Fibroblast of lung (primary cell): ENCODE results near the gene WDR48. TPM values are rescaled to one million over a fixed set of nuclear protein-coding genes. Genes with fewer than 3 reads are reported as not detected.

Experiments used
- DNase-seq, 2 donors: peaks; one replicate each; pipeline versions ENCODE4 v3.0.0 to v3.0.0-alpha.2; 2010; ENCODE audit warnings: low read depth in 2 of 2
- H2AFZ ChIP-seq: 2 replicates; pipeline ENCODE4 v1.5.1; 2012; ENCODE audit warnings: low read length, control low read depth, inconsistent platforms
- H3K27ac ChIP-seq: 2 replicates; pipeline ENCODE4 v1.5.1; 2011; ENCODE audit warnings: low read length, control low read depth; ENCODE audit not compliant: insufficient read depth
- H3K27me3 ChIP-seq: 2 replicates; pipeline ENCODE4 v1.5.1; 2011; ENCODE audit warnings: mild to moderate bottlenecking, low read length; ENCODE audit not compliant: control insufficient read depth, insufficient read depth
- H3K36me3 ChIP-seq: 2 replicates; pipeline ENCODE4 v1.5.1; 2011; ENCODE audit warnings: low read length; ENCODE audit not compliant: control insufficient read depth, insufficient read depth
- H3K4me1 ChIP-seq: 2 replicates; pipeline ENCODE4 v1.5.1; 2011; ENCODE audit warnings: low read length; ENCODE audit not compliant: control insufficient read depth, insufficient read depth; ENCODE audit errors: extremely low read depth
- H3K4me2 ChIP-seq: 2 replicates; pipeline ENCODE4 v1.5.1; 2011; ENCODE audit warnings: low read length, control low read depth; ENCODE audit not compliant: insufficient read depth; ENCODE audit errors: extremely low read depth
- H3K4me3 ChIP-seq, 4 experiments: fragments of 200-600 bp in 1 of 4; sonication (generic) in 1 of 4; replicated peaks in 1 of 4; 2 replicates each; pipeline ENCODE4 v1.5.1; 2011 to 2016; ENCODE audit warnings: low read length in 4 of 4, low read depth in 3 of 4, mild to moderate bottlenecking in 3 of 4, control low read depth in 2 of 4, inconsistent platforms in 1 of 4, mixed read lengths in 1 of 4; ENCODE audit not compliant: insufficient read depth in 1 of 4; ENCODE audit errors: control extremely low read depth in 1 of 4
- H3K79me2 ChIP-seq: 2 replicates; pipeline ENCODE4 v1.5.1; 2012; ENCODE audit warnings: mild to moderate bottlenecking, low read length, inconsistent platforms; ENCODE audit not compliant: control insufficient read depth, insufficient read depth
- H3K9ac ChIP-seq: 2 replicates; pipeline ENCODE4 v1.5.1; 2011; ENCODE audit warnings: mild to moderate bottlenecking, low read length, control low read depth; ENCODE audit not compliant: insufficient read depth
- H3K9me3 ChIP-seq: 2 replicates; pipeline ENCODE4 v1.5.1; 2012; ENCODE audit warnings: low read depth, low read length; ENCODE audit not compliant: control insufficient read depth, insufficient read depth
- H4K20me1 ChIP-seq: 2 replicates; pipeline ENCODE4 v1.5.1; 2011; ENCODE audit warnings: low read length; ENCODE audit not compliant: control insufficient read depth, insufficient read depth; ENCODE audit errors: extremely low read depth
- CTCF ChIP-seq, 2 donors: IDR thresholded peaks in 1 of 2; conservative IDR thresholded peaks in 1 of 2; 1 replicate in 1 of 2; 2 replicates in 1 of 2; pipeline ENCODE4 v1.5.1; 2011 to 2012; ENCODE audit warnings: low read length in 2 of 2, control low read depth in 1 of 2, inconsistent platforms in 1 of 2, low read depth in 1 of 2, mild to moderate bottlenecking in 1 of 2
- EZH2 ChIP-seq: IDR thresholded peaks from 2 replicates; pipeline ENCODE4 v1.5.1; 2012; ENCODE audit warnings: low read length, control low read depth, mild to moderate bottlenecking; ENCODE audit errors: missing control alignments
- polyA plus RNA-seq, 2 donors: library from polyadenylated mRNA; depleted of rRNA in 1 of 2; stranded (reverse) in 1 of 2; unstranded in 1 of 2; fragments of >200 nt; gene quantifications; 2 replicates each; pipeline ENCODE4 v1.2.1, GENCODE V29; 2011 to 2012; ENCODE audit warnings: missing spikeins in 1 of 2
- total RNA-seq: library from RNA; depleted of rRNA; stranded (reverse); fragments of >200 nt; gene quantifications from 2 replicates; pipeline ENCODE4 v1.2.1, GENCODE V29; 2014

The WDR48 gene
- total and polyA plus RNA-seq, 2 donors (not counting 1 experiment from before 2014, with no cell fraction given): 35.1 to 44.9 TPM

- H3K9ac ChIP-seq: no peak overlapping the region
- no peak for TF ChIP-seq EZH2
- TF ChIP-seq CTCF (conservative IDR thresholded peaks at IDR 0.05 in 1 of 2, IDR thresholded peaks at IDR 0.05 in 1 of 2; ENCODE audit: low read depth in 1 of 2, low read length in 2 of 2): no peak
- H4K20me1 ChIP-seq: no peaks in the 10 kb centered on the region
- no peaks in the 10 kb centered on the region for H3K27me3 ChIP-seq
- H3K27ac ChIP-seq: no peak overlapping the region
- H3K36me3 ChIP-seq: peaks cover 17% of the 10 kb centered on the region
- H3K79me2 ChIP-seq: peaks cover 7% of the 10 kb centered on the region
- no peak overlapping the region for H3K4me3 ChIP-seq
- no peaks in the 10 kb centered on the region for H3K9me3 ChIP-seq
- H3K4me2 ChIP-seq: no peak overlapping the region
- H2AFZ ChIP-seq: no peak overlapping the region
- DNase-seq: no peak
- H3K4me1 ChIP-seq: no peaks in the 10 kb centered on the region
These were observed 87.6 kb downstream of the WDR48 start for GRCh38 chr3:39139442-39139841.

- H3K9ac ChIP-seq: no peak overlapping the region
- H3K27me3 ChIP-seq: no peaks in the 10 kb centered on the region
- no peak for TF ChIP-seq CTCF (conservative IDR thresholded peaks at IDR 0.05 in 1 of 2, IDR thresholded peaks at IDR 0.05 in 1 of 2; ENCODE audit: low read depth in 1 of 2, low read length in 2 of 2)
- no peak for TF ChIP-seq EZH2
- H3K4me2 ChIP-seq: no peak overlapping the region
- H3K4me3 ChIP-seq: no peak overlapping the region
- H3K36me3 ChIP-seq: peaks cover 22% of the 10 kb centered on the region
- peaks cover 7% of the 10 kb centered on the region for H3K79me2 ChIP-seq
- no peak overlapping the region for H2AFZ ChIP-seq
- H3K27ac ChIP-seq: no peak overlapping the region
- H3K9me3 ChIP-seq: no peaks in the 10 kb centered on the region
- no peaks in the 10 kb centered on the region for H4K20me1 ChIP-seq
- no peak for DNase-seq
- no peaks in the 10 kb centered on the region for H3K4me1 ChIP-seq
These were observed 88.6 kb downstream of the WDR48 start for GRCh38 chr3:39140341-39140971.

GRCh38 chr3:39141171-39141995 is 89.6 kb downstream of the WDR48 start:
- TF ChIP-seq CTCF (conservative IDR thresholded peaks at IDR 0.05 in 1 of 2, IDR thresholded peaks at IDR 0.05 in 1 of 2; ENCODE audit: low read depth in 1 of 2, low read length in 2 of 2) (no peak), EZH2 (no peak)
- peaks cover 11% of the 10 kb centered on the region for H3K79me2 ChIP-seq
- DNase-seq: peak; percentile 26 to 45
- H3K27ac ChIP-seq: no peak overlapping the region
- H3K9me3 ChIP-seq: no peaks in the 10 kb centered on the region
- no peak overlapping the region for H2AFZ ChIP-seq
- no peak overlapping the region for H3K4me2 ChIP-seq
- H3K36me3 ChIP-seq: peaks cover 27% of the 10 kb centered on the region
- H3K9ac ChIP-seq: no peak overlapping the region
- H4K20me1 ChIP-seq: no peaks in the 10 kb centered on the region
- peaks cover 7% of the 10 kb centered on the region for H3K4me1 ChIP-seq
- H3K4me3 ChIP-seq: no peak overlapping the region
- H3K27me3 ChIP-seq: no peaks in the 10 kb centered on the region
